B cell (primary cell): ENCODE measurements around the gene CFTR. TPM values are rescaled to one million over a fixed set of nuclear protein-coding genes. Genes with fewer than 3 reads are reported as not detected.

Experiments
- ATAC-seq: fragments of 200-7000 bp; cut with Tn5 transposase; one replicate; pipeline ENCODE4 v1.10.0; 2021; ENCODE audit warnings: low read depth, mild to moderate bottlenecking, moderate number of reproducible peaks, moderate library complexity
- CTCF ChIA-PET: fragments of 350-600 bp; sonication (Branson Sonifier 250); formaldehyde crosslinking; loops from one replicate; lab custom pipeline; 2021; ENCODE audit warnings: antibody characterized with exemption, inconsistent platforms; lab: Charles Lee
- POLR2A ChIA-PET: fragments of 350-600 bp; sonication (Branson Sonifier 250); formaldehyde crosslinking; loops from one replicate; lab custom pipeline; 2021; ENCODE audit warnings: antibody characterized with exemption; lab: Charles Lee
- DNase-seq: peaks from one replicate; pipeline ENCODE4 v3.0.0; 2013
- H2AFZ ChIP-seq: 2 replicates; pipeline ENCODE4 v1.6.1; 2012; ENCODE audit warnings: mild to moderate bottlenecking, low read depth, low read length; ENCODE audit not compliant: insufficient read depth, poor library complexity, severe bottlenecking
- H3K27ac ChIP-seq, 2 donors: 1 replicate in 1 of 2; 2 replicates in 1 of 2; pipeline ENCODE4 v1.5.1; 2012 to 2013; ENCODE audit warnings: low read length in 2 of 2, mild to moderate bottlenecking in 2 of 2, moderate library complexity in 1 of 2
- H3K27me3 ChIP-seq, 4 experiments: fragments of 200-600 bp in 1 of 4; sonication (generic) in 1 of 4; replicated peaks in 1 of 4; 1 replicate in 2 of 4; 2 replicates in 2 of 4; pipeline versions ENCODE4 v1.6.1 to v1.7.0; 2013 to 2016; ENCODE audit warnings: low read length in 3 of 4, mild to moderate bottlenecking in 2 of 4, mixed read lengths in 1 of 4, moderate library complexity in 1 of 4; ENCODE audit not compliant: insufficient read depth in 4 of 4, control insufficient read depth in 3 of 4; ENCODE audit errors: control extremely low read depth in 1 of 4
- H3K36me3 ChIP-seq, 2 experiments: replicated peaks in 1 of 2; 1 replicate in 1 of 2; 2 replicates in 1 of 2; pipeline versions ENCODE4 v1.6.1 to v1.7.1; 2013; ENCODE audit warnings: low read length in 1 of 2; ENCODE audit not compliant: insufficient read depth in 2 of 2, control insufficient read depth in 1 of 2; ENCODE audit errors: control extremely low read depth in 1 of 2, extremely low read depth in 1 of 2
- H3K4me1 ChIP-seq, 2 donors: fragments of 200-600 bp in 1 of 2; sonication (generic) in 1 of 2; 1 replicate in 1 of 2; 2 replicates in 1 of 2; pipeline versions ENCODE4 v1.5.1 to v1.6.1; 2013 to 2017; ENCODE audit warnings: low read length in 2 of 2; ENCODE audit not compliant: control insufficient read depth in 2 of 2, insufficient read depth in 2 of 2
- H3K4me2 ChIP-seq: replicated peaks from 2 replicates; pipeline ENCODE3; 2012; ENCODE audit warnings: mild to moderate bottlenecking, low read depth, low read length; ENCODE audit not compliant: poor library complexity, severe bottlenecking
- H3K4me3 ChIP-seq, 5 experiments: fragments of 200-600 bp in 1 of 5; sonication (generic) in 1 of 5; 1 replicate in 3 of 5; 2 replicates in 2 of 5; pipeline versions ENCODE4 v1.5.1 to v1.7.0; 2011 to 2016; ENCODE audit warnings: low read length in 4 of 5, mild to moderate bottlenecking in 4 of 5, low read depth in 2 of 5, control low read depth in 1 of 5, moderate library complexity in 1 of 5; ENCODE audit not compliant: insufficient read depth in 1 of 5; ENCODE audit errors: control extremely low read depth in 1 of 5, extremely low read depth in 1 of 5
- H3K79me2 ChIP-seq: fragments of 200-600 bp; sonication (generic); one replicate; pipeline ENCODE4 v1.6.0; 2016; ENCODE audit warnings: low read length; ENCODE audit not compliant: control insufficient read depth, insufficient read depth
- H3K9ac ChIP-seq: fragments of 200-600 bp; sonication (generic); 2 replicates; pipeline ENCODE4 v1.6.1; 2017; ENCODE audit warnings: mild to moderate bottlenecking, low read length, moderate library complexity
- H3K9me3 ChIP-seq, 3 donors: one replicate each; pipeline versions ENCODE4 v1.6.1 to v1.7.1; 2013; ENCODE audit warnings: low read length in 2 of 3; ENCODE audit not compliant: control insufficient read depth in 2 of 3, insufficient read depth in 1 of 3; ENCODE audit errors: control extremely low read depth in 1 of 3
- H4K20me1 ChIP-seq: 2 replicates; pipeline ENCODE4 v1.6.0; 2012; ENCODE audit warnings: mild to moderate bottlenecking, low read length; ENCODE audit not compliant: insufficient read depth, control insufficient read depth, poor library complexity, severe bottlenecking
- H3K27ac Mint-ChIP-seq: one replicate; pipeline ENCODE4 v1.8.0; 2021; ENCODE audit warnings: mixed read lengths
- H3K27me3 Mint-ChIP-seq: one replicate; pipeline ENCODE4 v1.8.0; 2021; ENCODE audit warnings: mixed read lengths
- H3K4me1 Mint-ChIP-seq: one replicate; pipeline ENCODE4 v1.8.0; 2021; ENCODE audit warnings: mixed read lengths
- H3K4me3 Mint-ChIP-seq: one replicate; pipeline ENCODE4 v1.8.0; 2021; ENCODE audit warnings: mixed read lengths
- H3K9me3 Mint-ChIP-seq: one replicate; pipeline ENCODE4 v1.8.0; 2022; ENCODE audit warnings: mixed read lengths; ENCODE audit not compliant: insufficient read depth
- EZH2 ChIP-seq: IDR thresholded peaks from 2 replicates; pipeline ENCODE4 v1.6.1; 2012; ENCODE audit warnings: borderline replicate concordance, low read depth, mild to moderate bottlenecking, moderate library complexity, low read length; ENCODE audit not compliant: insufficient read depth, poor library complexity, severe bottlenecking
- WGBS: methylation state at CpG from one replicate; pipeline ENCODE4 v1.1.5; 2013; ENCODE audit warnings: missing lambda C conversion rate; ENCODE audit not compliant: insufficient coverage; 5-methylcytosine and 5-hydroxymethylcytosine counted together
- intact Hi-C: fragments of 100-400 bp; cut with micrococcal nuclease; formaldehyde crosslinking; loops from one replicate; pipeline ENCODE4 v1.10.0; 2022
- polyA plus RNA-seq: library from polyadenylated mRNA; depleted of rRNA; stranded (reverse); fragments of >200 nt; gene quantifications from 2 replicates; pipeline ENCODE4 v1.2.3, GENCODE V29; 2012
- total RNA-seq, 2 donors: library from RNA; stranded (reverse); fragments of 120-200 nt in 1 of 2; gene quantifications; 1 replicate in 1 of 2; 2 replicates in 1 of 2; pipeline versions ENCODE4 v1.2.3 to v1.2.4, GENCODE V29; 2013 to 2022
- TF ChIP-seq, protein P1 (sequence below): fragments of 200-600 bp; IDR thresholded peaks from one replicate; pipeline ENCODE4 v1.8.0; 2022; ENCODE audit warnings: antibody characterized with exemption, mild to moderate bottlenecking

Gene CFTR
- total and polyA plus RNA-seq, 2 donors (not counting 1 experiment from before 2014, with no cell fraction given) = not detected

DNA sequence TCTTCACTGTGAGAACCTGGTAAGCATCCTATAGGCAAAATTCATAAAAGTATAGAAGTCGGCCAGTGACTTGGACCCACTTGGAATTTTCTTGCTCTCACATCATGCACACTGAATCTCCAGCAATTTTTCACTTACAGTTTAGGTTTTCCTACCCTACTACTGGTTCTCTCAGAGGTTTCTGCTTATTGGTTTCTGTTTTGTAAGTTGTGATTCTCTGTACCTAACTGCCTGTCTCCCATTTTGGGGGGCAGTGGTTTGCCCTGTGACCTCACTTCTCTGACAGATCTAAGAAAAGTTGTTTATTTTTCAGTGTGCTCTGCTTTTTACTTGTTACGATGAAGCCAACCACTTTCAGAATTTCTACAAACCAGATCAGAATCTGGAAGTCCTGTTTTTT lies 158.1 kb downstream of the CFTR start:
- DNase-seq (no peak), ATAC-seq (no peak)
- POLR2A ChIA-PET = no interaction called here
- Histone ChIP-seq H3K27ac (no peak overlapping the region), H3K27me3 (no peaks in the 10 kb centered on the region), H3K36me3 (no peaks in the 10 kb centered on the region), H3K4me3 (no peak overlapping the region), H2AFZ (no peak overlapping the region), H4K20me1 (no peaks in the 10 kb centered on the region), H3K9ac (no peak overlapping the region), H3K4me1 (no peaks in the 10 kb centered on the region), H3K79me2 (no peaks in the 10 kb centered on the region), H3K9me3 (no peaks in the 10 kb centered on the region), H3K4me2 (no peak overlapping the region)
- no peaks in the 10 kb centered on the region for H3K4me1 Mint-ChIP-seq
- no peaks in the 10 kb centered on the region for H3K9me3 Mint-ChIP-seq
- no peak overlapping the region for H3K4me3 Mint-ChIP-seq
- CTCF ChIA-PET = no interaction called here
- H3K27me3 Mint-ChIP-seq = no peaks in the 10 kb centered on the region
- TF ChIP-seq, protein P1, sequence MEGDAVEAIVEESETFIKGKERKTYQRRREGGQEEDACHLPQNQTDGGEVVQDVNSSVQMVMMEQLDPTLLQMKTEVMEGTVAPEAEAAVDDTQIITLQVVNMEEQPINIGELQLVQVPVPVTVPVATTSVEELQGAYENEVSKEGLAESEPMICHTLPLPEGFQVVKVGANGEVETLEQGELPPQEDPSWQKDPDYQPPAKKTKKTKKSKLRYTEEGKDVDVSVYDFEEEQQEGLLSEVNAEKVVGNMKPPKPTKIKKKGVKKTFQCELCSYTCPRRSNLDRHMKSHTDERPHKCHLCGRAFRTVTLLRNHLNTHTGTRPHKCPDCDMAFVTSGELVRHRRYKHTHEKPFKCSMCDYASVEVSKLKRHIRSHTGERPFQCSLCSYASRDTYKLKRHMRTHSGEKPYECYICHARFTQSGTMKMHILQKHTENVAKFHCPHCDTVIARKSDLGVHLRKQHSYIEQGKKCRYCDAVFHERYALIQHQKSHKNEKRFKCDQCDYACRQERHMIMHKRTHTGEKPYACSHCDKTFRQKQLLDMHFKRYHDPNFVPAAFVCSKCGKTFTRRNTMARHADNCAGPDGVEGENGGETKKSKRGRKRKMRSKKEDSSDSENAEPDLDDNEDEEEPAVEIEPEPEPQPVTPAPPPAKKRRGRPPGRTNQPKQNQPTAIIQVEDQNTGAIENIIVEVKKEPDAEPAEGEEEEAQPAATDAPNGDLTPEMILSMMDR = no peak
- TF ChIP-seq EZH2 = no peak
- no peak overlapping the region for H3K27ac Mint-ChIP-seq
- WGBS = no CpG with 5 or more reads among the region's 2 CpGs
- intact Hi-C loops = no loop called here

DNA sequence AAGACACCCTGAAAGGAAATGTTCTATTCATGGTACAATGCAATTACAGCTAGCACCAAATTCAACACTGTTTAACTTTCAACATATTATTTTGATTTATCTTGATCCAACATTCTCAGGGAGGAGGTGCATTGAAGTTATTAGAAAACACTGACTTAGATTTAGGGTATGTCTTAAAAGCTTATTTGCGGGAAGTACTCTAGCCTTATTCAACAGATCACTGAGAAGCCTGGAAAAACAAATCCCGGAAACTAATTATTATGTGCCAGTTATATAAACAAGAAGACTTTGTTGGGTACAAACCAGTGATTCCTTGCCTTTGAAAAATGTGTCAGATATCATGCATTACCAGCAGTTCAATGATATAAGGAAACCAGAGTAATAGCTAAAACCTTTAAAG lies 160.1 kb downstream of the CFTR start:
- H3K79me2 ChIP-seq = no peaks in the 10 kb centered on the region
- TF ChIP-seq EZH2 = no peak
- TF ChIP-seq, protein P1 = no peak
- ChIA-PET CTCF (no interaction called here), POLR2A (no interaction called here)
- Mint-ChIP-seq H3K9me3 (no peaks in the 10 kb centered on the region), H3K4me3 (no peak overlapping the region), H3K27me3 (no peaks in the 10 kb centered on the region), H3K4me1 (no peaks in the 10 kb centered on the region), H3K27ac (no peak overlapping the region)
- H3K4me2 ChIP-seq = no peak overlapping the region
- no peaks in the 10 kb centered on the region for H4K20me1 ChIP-seq
- no peak for DNase-seq
- no CpG with 5 or more reads among the region's 2 CpGs for whole genome bisulfite sequencing
- H3K27ac ChIP-seq = no peak overlapping the region
- no peak overlapping the region for H2AFZ ChIP-seq
- H3K4me3 ChIP-seq = no peak overlapping the region
- no peaks in the 10 kb centered on the region for H3K9me3 ChIP-seq
- H3K27me3 ChIP-seq = no peaks in the 10 kb centered on the region
- intact Hi-C loops = no loop called here
- H3K9ac ChIP-seq = no peak overlapping the region
- no peak for ATAC-seq
- no peaks in the 10 kb centered on the region for H3K4me1 ChIP-seq
- no peaks in the 10 kb centered on the region for H3K36me3 ChIP-seq
